Right lobe of liver (tissue), 6 donors: Measurements from ENCODE around the gene EPHA7. TPM values are rescaled to one million over a fixed set of nuclear protein-coding genes. Genes with fewer than 3 reads are reported as not detected.

Source experiments
- ATAC-seq, 4 donors: fragments of 200-7000 bp; cut with Tn5 transposase; one replicate each; pipeline ENCODE4 v1.9.1; 2020; ENCODE audit warnings: mild to moderate bottlenecking in 4 of 4, moderate library complexity in 4 of 4
- DNase-seq, 3 donors: peaks; one replicate each; pipeline ENCODE4 v3.0.0-alpha.2; 2020
- H3K27ac ChIP-seq, 3 donors: fragments of 200-600 bp; one replicate each; pipeline ENCODE4 v1.8.0; 2022
- H3K27me3 ChIP-seq, 2 donors: fragments of 200-600 bp; one replicate each; pipeline ENCODE4 v1.8.0; 2022
- H3K36me3 ChIP-seq, 4 donors: fragments of 200-600 bp; sonication (generic) in 1 of 4; one replicate each; pipeline versions ENCODE4 v1.5.1 to v1.8.0; 2017 to 2022; ENCODE audit warnings: control low read depth in 1 of 4
- H3K4me1 ChIP-seq, 4 donors: fragments of 200-600 bp; sonication (generic) in 1 of 4; one replicate each; pipeline versions ENCODE4 v1.5.1 to v1.8.0; 2017 to 2022; ENCODE audit warnings: control low read depth in 1 of 4
- H3K4me3 ChIP-seq, 3 donors: fragments of 200-600 bp; one replicate each; pipeline ENCODE4 v1.8.0; 2022
- H3K9me3 ChIP-seq, 4 donors: fragments of 200-600 bp; sonication (generic) in 1 of 4; one replicate each; pipeline versions ENCODE4 v1.5.1 to v1.8.0; 2017 to 2022; ENCODE audit warnings: control low read depth in 1 of 4
- POLR2A ChIP-seq: fragments of 450-650 bp; IDR thresholded peaks from one replicate; pipeline ENCODE4 v1.6.1; 2017; ENCODE audit warnings: antibody characterized with exemption, mild to moderate bottlenecking
- WGBS: methylation state at CpG from one replicate; pipeline ENCODE4 v1.1.6; 2018; ENCODE audit warnings: low coverage, low lambda C conversion rate; ENCODE audit not compliant: insufficient coverage; ENCODE audit errors: missing lambda C conversion rate; 5-methylcytosine and 5-hydroxymethylcytosine counted together
- intact Hi-C, 2 donors: fragments of 100-400 bp; cut with DNase I; formaldehyde crosslinking; loops; one replicate each; pipeline versions ENCODE4 v1.11.2 to v1.14.1; 2022
- long read RNA-seq: library from polyadenylated mRNA; unstranded; transcript quantifications from one replicate; pipeline ENCODE4 v2.0.0, GENCODE V29; 2019
- total RNA-seq, 6 experiments: library from RNA; depleted of rRNA in 2 of 6; stranded (reverse); fragments of >200 nt in 2 of 6; fragmentation: NEBNext Ultra II Directional in 3 of 6; extraction: Animal tissue kit (Norgen Biotek cat#: 25700) in 3 of 6; gene quantifications; one replicate each; pipeline versions ENCODE4 v1.1.0 to v1.2.4, GENCODE V29; 2016 to 2023
- TF ChIP-seq, protein P1 (sequence below), 4 donors: fragments of 200-600 bp in 3 of 4; fragments of 450-650 bp in 1 of 4; IDR thresholded peaks; one replicate each; pipeline versions ENCODE4 v1.5.1 to v1.8.0; 2016 to 2022; ENCODE audit warnings: antibody characterized with exemption in 4 of 4, mild to moderate bottlenecking in 2 of 4
- donor health status: DM: no; HTN: yes; CAD: no.
- donor health status: DM: no; HTN: no; CAD: no.
- donor health status: DM: no; HTN: no; CAD: no.
- donor health status: DM: no; HTN: yes; CAD: no.
- donor health status: DM: no; HTN: yes; CAD: no.

Gene EPHA7
- under 1 TPM in 1 of 6 experiments, not detected in 5; 0.04 TPM for total RNA-seq
- long read RNA-seq, result 0 reads

DNA sequence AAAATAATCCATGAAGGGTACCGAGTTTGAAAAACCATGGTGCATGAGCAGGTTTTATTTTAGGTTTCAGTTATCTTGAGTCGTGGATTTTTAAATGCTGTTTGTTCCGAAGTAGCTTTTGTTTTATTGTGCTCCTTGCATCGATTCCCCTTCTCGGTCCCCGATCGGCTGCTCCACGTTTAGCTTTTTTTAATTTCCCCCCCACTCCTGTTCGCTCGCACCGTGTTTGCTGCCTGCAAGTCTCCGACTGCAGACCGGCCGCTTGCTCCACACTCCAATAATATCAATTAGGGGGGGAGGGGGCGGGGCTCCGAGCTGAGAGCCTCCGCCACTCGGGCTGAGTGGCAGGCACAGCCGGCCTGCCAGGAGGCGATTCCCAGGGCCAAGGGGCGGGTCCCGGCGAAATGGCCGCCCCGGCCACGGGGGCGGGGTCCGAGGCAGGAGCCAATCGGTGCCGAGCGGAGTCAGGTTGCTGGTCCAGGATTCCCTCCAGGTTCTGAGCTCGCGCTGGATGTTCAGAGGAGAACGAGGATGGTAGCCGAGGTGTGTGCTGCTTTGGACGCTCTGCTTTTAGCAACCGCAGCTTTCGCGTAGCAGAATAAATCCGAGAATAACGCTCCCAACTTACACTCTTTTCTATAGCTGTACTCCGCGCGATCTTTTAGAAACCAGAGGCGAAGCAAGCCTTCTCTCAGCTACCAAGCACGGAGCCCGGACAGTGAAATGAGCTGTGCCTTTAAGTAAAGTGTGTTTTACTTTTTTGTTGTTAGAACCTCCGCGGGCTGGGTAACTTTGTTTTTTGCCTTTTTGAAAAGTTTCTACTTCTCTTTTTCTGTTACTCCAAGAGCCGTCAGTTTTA, at the start of gene EPHA7:
TSS of gene EPHA7 (minus strand) at position 256 of the 859 bp plus-strand sequence. CDS start at position 38, 218 bp downstream.
- 2% methylated on average over 31 of the region's 50 CpGs for WGBS
- no peak for TF ChIP-seq POLR2A
- TF ChIP-seq, protein P1, sequence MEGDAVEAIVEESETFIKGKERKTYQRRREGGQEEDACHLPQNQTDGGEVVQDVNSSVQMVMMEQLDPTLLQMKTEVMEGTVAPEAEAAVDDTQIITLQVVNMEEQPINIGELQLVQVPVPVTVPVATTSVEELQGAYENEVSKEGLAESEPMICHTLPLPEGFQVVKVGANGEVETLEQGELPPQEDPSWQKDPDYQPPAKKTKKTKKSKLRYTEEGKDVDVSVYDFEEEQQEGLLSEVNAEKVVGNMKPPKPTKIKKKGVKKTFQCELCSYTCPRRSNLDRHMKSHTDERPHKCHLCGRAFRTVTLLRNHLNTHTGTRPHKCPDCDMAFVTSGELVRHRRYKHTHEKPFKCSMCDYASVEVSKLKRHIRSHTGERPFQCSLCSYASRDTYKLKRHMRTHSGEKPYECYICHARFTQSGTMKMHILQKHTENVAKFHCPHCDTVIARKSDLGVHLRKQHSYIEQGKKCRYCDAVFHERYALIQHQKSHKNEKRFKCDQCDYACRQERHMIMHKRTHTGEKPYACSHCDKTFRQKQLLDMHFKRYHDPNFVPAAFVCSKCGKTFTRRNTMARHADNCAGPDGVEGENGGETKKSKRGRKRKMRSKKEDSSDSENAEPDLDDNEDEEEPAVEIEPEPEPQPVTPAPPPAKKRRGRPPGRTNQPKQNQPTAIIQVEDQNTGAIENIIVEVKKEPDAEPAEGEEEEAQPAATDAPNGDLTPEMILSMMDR (IDR thresholded peaks at IDR 0.05), result no peak
- H3K4me1 ChIP-seq, result peaks cover 0 to 15% (median 0%) of the 10 kb centered on the region in 4 donors
- peaks cover 0 to 24% of the 10 kb centered on the region in 2 donors for H3K27me3 ChIP-seq
- no peak within 1 kb of the TSS for H3K27ac ChIP-seq
- intact Hi-C loops, result no loop called here
- ATAC-seq (peak; percentile 98 to 99 (median 99)), DNase-seq (peak; percentile 76 to 91 (median 84))
- H3K36me3 ChIP-seq, result no peaks in the 10 kb centered on the region
- peak within 1 kb of the TSS; percentile 15 to 42 (median 27) for H3K4me3 ChIP-seq
- H3K9me3 ChIP-seq, result no peaks in the 10 kb centered on the region

DNA sequence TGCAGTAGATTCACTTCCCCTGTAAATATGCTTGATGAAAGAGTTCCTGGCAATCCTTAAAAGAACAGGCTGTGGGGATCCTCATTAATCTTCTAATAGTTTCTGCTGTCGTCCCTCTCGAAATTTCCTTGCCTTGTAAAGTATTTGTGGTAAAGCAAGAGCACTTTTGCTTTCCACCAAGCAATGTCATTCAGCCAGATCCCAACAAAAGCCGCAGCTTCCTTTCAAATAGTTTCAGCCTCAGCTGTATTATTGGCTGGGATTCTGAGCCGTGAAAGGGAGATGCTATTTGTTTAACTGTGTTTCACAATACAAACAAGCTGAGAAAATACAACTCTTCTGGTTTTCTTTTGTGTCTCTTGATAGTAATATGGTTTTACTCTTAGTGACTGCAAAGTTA, 48.9 kb upstream of the EPHA7 start:
- WGBS, result 9% methylated on average over 4 of the region's 4 CpGs
- Histone ChIP-seq H3K4me3 (no peak overlapping the region), H3K9me3 (no peaks in the 10 kb centered on the region), H3K27ac (no peak overlapping the region), H3K4me1 (no peaks in the 10 kb centered on the region), H3K36me3 (no peaks in the 10 kb centered on the region), H3K27me3 (no peaks in the 10 kb centered on the region)
- intact Hi-C loops, result no loop called here
- DNase-seq (no peak), ATAC-seq (no peak)
- TF ChIP-seq POLR2A, result no peak
- TF ChIP-seq, protein P1 (IDR thresholded peaks at IDR 0.05), result no peak

DNA sequence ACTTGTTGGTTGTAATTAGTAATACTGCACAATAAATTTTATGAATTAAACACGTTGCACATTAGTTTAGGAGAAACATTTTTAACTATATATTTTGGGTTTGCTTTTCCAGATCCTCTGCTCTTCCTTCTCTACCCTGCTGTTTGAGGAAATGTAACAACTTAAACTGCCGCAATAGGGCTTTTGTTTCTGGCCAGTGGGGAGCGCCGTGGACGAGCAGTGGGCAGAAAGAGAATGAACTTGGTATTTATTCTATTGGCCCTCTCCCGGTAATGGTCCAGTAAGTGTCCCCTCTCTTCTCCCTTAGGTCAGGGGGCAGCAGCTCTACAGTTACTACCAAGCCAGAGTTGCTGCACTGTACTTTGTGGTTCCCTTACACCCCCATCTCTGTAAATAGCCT, 35.2 kb upstream of the EPHA7 start:
- WGBS, result 55% methylated on average over 6 of the region's 6 CpGs
- no peaks in the 10 kb centered on the region for H3K9me3 ChIP-seq
- H3K27me3 ChIP-seq, result no peaks in the 10 kb centered on the region
- no peaks in the 10 kb centered on the region for H3K36me3 ChIP-seq
- no peak for DNase-seq
- TF ChIP-seq, protein P1 (IDR thresholded peaks at IDR 0.05), result no peak
- no peak for TF ChIP-seq POLR2A
- H3K27ac ChIP-seq, result no peak overlapping the region
- intact Hi-C loops, result no loop called here
- ATAC-seq, result no peak
- H3K4me1 ChIP-seq, result no peaks in the 10 kb centered on the region
- H3K4me3 ChIP-seq, result no peak overlapping the region

DNA sequence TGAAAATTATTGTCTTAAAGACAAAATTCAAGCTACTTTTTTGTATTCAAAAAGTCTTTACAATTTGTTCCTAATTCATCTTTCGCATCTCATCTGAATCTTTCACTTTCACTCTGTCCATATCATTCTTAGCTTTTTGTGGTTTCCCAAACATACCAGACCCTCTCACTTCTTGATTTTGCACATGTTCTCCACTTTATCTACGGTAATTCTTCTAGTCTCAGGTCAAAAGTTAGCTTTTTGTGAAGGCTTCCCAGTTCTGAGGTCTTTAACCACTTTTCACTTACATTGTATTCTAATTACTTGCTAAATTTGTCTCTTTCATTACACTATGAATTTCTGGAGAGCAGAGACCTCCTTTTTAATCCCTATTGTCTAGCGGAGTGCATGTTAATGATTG, 34.6 kb upstream of the EPHA7 start:
- H3K4me3 ChIP-seq, result no peak overlapping the region
- H3K27ac ChIP-seq, result no peak overlapping the region
- DNase-seq (no peak), ATAC-seq (no peak)
- no peaks in the 10 kb centered on the region for H3K36me3 ChIP-seq
- TF ChIP-seq POLR2A, result no peak
- TF ChIP-seq, protein P1 (IDR thresholded peaks at IDR 0.05), result no peak
- H3K4me1 ChIP-seq, result no peaks in the 10 kb centered on the region
- no peaks in the 10 kb centered on the region for H3K9me3 ChIP-seq
- intact Hi-C loops, result no loop called here
- H3K27me3 ChIP-seq, result no peaks in the 10 kb centered on the region
- 37% methylated on average over 3 of the region's 3 CpGs for WGBS
